ENCODE data around the gene HIKESHI. TPM values are rescaled to one million over a fixed set of nuclear protein-coding genes. Genes with fewer than 3 reads are reported as not detected.

HIKESHI gene
- total RNA-seq, 1 donor from 2014 or later = 48.1 TPM

DNA sequence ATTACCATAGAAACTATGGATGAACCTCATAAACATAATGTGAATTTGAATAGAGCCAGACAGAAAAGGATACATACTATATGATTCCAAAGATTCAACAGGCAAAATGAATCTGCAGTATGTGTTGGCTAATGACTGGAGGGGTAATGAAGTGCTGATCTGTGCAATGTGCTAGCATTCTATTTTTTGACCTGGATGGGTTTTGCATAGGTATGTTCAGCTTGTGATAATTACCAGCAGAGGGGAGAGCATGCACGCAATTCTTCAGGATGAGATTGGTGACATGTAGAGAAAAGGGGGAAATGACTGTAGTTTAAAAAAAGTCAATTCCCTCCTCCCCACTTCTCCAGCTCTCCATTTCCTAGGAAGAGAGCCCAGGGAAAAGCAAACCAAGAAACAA, 72.0 kb downstream of the HIKESHI start:
- Histone ChIP-seq H3K27ac (replicated peaks) (no peak overlapping the region), H3K4me3 (peak overlapping the region; percentile 42), H3K4me1 (peaks cover 9% of the 10 kb centered on the region), H3K9me3 (replicated peaks) (peaks cover 7% of the 10 kb centered on the region), H3K36me3 (no peaks in the 10 kb centered on the region), H3K27me3 (ENCODE audit: low read depth) (no peaks in the 10 kb centered on the region)
- TF ChIP-seq CTCF (IDR thresholded peaks at IDR 0.05; ENCODE audit: borderline replicate concordance) = no peak
- intact Hi-C loops (cut with micrococcal nuclease) = no loop called here
- no peak for DNase-seq

DNA sequence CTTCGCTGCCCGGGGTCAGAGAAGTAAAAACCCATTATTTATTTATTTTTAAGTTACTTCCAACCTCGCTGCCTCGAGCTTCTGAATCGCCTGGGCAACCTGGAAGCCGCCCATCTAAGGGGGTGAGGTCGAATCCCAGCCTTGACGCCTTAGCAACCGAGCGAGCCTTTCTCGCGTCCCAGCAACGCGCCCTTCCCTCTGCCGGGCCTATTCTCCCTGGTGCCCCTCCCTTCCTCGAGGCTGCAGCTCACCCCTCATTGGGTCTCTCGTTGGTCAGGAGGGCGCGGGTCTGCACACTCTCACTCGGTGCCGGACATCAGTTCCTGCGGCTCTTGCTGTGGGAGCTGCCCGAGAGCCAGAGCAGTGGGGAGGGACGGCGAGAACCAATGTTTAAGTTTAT, 72.5 kb downstream of the HIKESHI start, which contains the start of gene CCDC81:
Gene CCDC81, plus strand, starts transcription at position 302 of the 400 bp plus-strand sequence. CDS start 277 bp downstream, outside the sequence.
- Histone ChIP-seq H3K27me3 (ENCODE audit: low read depth) (no peaks in the 10 kb centered on the region), H3K4me1 (peaks cover 9% of the 10 kb centered on the region), H3K4me3 (peak within 1 kb of the TSS; percentile 42), H3K36me3 (no peaks in the 10 kb centered on the region), H3K27ac (replicated peaks) (no peak within 1 kb of the TSS), H3K9me3 (replicated peaks) (peaks cover 7% of the 10 kb centered on the region)
- intact Hi-C loops (cut with micrococcal nuclease) = no loop called here
- no peak for TF ChIP-seq CTCF (IDR thresholded peaks at IDR 0.05; ENCODE audit: borderline replicate concordance)
- DNase-seq = no peak

DNA sequence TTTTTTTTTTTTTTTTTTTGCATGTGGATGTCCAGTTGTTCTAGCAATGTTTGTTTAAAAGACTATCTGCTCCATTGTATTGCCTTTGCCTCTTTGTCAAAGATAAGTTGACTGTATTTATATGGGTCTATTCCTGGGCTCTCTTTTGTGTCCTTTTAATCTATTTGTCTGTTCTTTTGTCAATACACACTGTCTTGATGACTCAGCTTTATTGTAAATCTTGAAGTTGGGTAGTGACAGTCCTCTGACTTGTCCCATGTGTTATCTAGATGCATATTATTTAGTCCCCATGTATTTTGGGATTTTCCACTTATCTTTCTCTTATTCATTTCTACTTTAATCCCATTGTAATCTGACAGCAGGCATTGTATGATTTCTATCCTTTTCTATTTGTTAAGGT, 75.9 kb downstream of the HIKESHI start:
- no peaks in the 10 kb centered on the region for H3K27me3 ChIP-seq (ENCODE audit: low read depth)
- no peak overlapping the region for H3K27ac ChIP-seq (replicated peaks)
- TF ChIP-seq CTCF (IDR thresholded peaks at IDR 0.05; ENCODE audit: borderline replicate concordance) = no peak
- DNase-seq = no peak
- peaks cover 17% of the 10 kb centered on the region for H3K9me3 ChIP-seq (replicated peaks)
- H3K4me1 ChIP-seq = peaks cover 9% of the 10 kb centered on the region
- intact Hi-C loops (cut with micrococcal nuclease) = no loop called here
- no peak overlapping the region for H3K4me3 ChIP-seq
- no peaks in the 10 kb centered on the region for H3K36me3 ChIP-seq

DNA sequence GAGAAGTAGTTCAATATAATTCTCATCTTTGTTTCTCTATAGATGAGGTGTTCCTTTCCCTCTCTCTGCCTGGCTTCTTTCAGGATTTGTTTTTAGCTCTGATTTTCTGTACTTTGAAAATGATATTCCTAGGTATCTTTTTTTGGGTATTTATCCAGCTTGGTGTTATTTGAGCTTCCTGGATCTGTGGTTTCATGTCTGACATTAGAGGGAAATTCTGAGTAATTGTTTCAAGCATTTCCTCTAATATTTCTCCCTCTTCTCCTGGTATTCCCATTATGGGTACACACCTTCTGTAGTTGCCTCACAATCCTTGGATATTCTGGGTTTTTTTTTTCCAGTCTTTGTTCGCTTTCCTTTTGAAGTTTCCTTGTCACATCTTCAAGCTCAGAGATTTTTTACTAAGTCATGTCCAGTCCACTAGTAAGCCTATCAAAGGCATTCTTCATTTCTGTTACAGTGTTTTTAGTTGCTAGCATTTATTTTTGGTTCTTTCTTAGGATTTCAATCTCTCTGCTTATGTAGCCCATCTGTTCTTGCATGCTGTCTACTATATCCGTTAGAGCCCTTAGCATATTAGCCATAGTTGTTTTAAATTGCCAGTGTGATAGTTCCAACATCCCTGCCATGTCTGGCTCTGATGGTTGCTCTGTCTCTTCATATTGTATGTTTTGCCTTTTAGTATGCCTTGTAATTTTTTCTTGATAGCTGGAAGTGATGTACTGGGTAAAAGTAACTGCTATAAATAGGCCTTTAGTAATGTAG, 78.4 kb downstream of the HIKESHI start:
- Histone ChIP-seq H3K27ac (replicated peaks) (no peak overlapping the region), H3K9me3 (replicated peaks) (peaks cover 17% of the 10 kb centered on the region), H3K4me3 (no peak overlapping the region), H3K4me1 (no peaks in the 10 kb centered on the region), H3K27me3 (ENCODE audit: low read depth) (no peaks in the 10 kb centered on the region), H3K36me3 (no peaks in the 10 kb centered on the region)
- DNase-seq = no peak
- no peak for TF ChIP-seq CTCF (IDR thresholded peaks at IDR 0.05; ENCODE audit: borderline replicate concordance)
- intact Hi-C loops (cut with micrococcal nuclease) = no loop called here

- Histone ChIP-seq H3K27ac (replicated peaks) (no peak overlapping the region), H3K27me3 (ENCODE audit: low read depth) (no peaks in the 10 kb centered on the region), H3K4me3 (no peak overlapping the region), H3K9me3 (replicated peaks) (peaks cover 10% of the 10 kb centered on the region), H3K36me3 (no peaks in the 10 kb centered on the region), H3K4me1 (no peaks in the 10 kb centered on the region)
- intact Hi-C loops (cut with micrococcal nuclease) = no loop called here
- TF ChIP-seq CTCF (IDR thresholded peaks at IDR 0.05; ENCODE audit: borderline replicate concordance) = no peak
- no peak for DNase-seq
These were observed 81.3 kb downstream of the HIKESHI start for GRCh38 chr11:86383041-86383955.

All from left ventricle myocardium inferior (tissue), 1 donor.